GM18520 (cell line): Measurements from ENCODE around the gene UST.

Source experiments
- ATAC-seq: cut with Tn5 transposase; IDR thresholded peaks from one replicate; pipeline ENCODE4 v1.9.1; 2021; ENCODE audit not compliant: unreplicated experiment

UST gene

GRCh38 chr6:149054559-149055194 lies 307.8 kb downstream of the UST start:
- peak; percentile 49 for ATAC-seq

GRCh38 chr6:149055195-149055899 lies 308.5 kb downstream of the UST start:
- ATAC-seq = no peak

GRCh38 chr6:149056777-149057463 lies 310.1 kb downstream of the UST start:
- ATAC-seq = no peak

DNA sequence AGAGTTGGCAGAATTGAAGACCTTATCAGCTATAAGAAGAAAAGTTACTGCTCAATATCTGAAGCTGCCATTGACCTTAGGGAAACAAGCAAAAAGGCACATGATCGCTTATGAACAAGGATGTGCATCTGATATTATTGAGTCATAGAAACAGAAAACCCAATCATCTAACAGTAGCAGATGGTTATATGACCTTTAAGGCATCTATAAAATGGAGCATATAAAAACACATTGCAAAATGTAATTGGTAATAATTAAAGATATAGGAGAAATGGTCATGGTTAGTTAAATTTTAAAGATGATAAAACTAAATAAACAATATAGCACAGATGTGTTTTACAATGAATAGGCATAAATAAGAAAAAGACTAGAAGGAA lies 310.6 kb downstream of the UST start:
- no peak for ATAC-seq

GRCh38 chr6:149059557-149059956 lies 312.7 kb downstream of the UST start:
- ATAC-seq = no peak

- peak; percentile 58 for ATAC-seq
Measured at GRCh38 chr6:149060300-149060984, 313.6 kb downstream of the UST start.

DNA sequence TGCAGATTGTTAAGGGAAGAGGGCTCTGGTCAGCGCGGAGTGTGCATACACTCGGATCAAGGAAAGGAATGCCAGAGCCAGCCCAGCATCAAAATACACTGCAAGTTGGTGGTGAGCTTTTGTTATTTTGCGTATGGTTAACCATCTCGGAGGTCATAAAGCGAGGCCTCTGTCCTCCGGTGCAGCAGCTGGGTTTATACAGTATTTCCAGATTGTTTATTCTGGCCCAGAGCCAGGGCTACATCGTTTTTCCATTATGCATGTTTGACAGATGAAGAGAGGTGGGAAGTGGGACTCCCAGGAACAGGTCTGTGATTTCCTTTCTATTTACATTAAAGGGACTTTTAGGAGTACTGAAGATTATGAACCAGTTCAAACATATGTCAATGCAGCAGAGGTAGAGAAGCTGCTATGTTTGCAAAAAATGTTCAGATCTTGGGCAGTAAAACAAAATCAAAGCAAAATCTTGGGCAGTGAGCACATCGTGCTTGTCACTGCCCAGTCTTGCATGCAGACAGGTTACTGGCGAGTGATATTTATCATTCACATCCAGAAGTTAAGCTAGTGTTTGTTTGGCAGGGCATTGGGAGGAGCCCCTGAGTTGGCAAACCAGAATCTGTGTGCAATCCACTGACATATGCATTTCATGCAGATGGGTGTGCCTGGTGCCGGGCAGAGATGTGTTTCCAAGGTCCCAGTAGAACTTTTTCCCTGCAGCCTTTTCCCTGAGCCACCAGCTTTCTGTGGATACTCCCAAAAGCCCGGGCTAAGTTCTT lies 314.3 kb downstream of the UST start:
- ATAC-seq = no peak

GRCh38 chr6:149061930-149062329 lies 315.1 kb downstream of the UST start:
- ATAC-seq = no peak

- ATAC-seq = no peak
Measured at GRCh38 chr6:149062653-149063348, 316.0 kb downstream of the UST start.

- no peak for ATAC-seq
Measured at GRCh38 chr6:149063468-149063867, 316.6 kb downstream of the UST start.

GRCh38 chr6:149064001-149064659 lies 317.3 kb downstream of the UST start:
- ATAC-seq = no peak

- no peak for ATAC-seq
Measured at GRCh38 chr6:149064660-149065015, 317.8 kb downstream of the UST start.

GRCh38 chr6:149065121-149065520 lies 318.3 kb downstream of the UST start:
- no peak for ATAC-seq

DNA sequence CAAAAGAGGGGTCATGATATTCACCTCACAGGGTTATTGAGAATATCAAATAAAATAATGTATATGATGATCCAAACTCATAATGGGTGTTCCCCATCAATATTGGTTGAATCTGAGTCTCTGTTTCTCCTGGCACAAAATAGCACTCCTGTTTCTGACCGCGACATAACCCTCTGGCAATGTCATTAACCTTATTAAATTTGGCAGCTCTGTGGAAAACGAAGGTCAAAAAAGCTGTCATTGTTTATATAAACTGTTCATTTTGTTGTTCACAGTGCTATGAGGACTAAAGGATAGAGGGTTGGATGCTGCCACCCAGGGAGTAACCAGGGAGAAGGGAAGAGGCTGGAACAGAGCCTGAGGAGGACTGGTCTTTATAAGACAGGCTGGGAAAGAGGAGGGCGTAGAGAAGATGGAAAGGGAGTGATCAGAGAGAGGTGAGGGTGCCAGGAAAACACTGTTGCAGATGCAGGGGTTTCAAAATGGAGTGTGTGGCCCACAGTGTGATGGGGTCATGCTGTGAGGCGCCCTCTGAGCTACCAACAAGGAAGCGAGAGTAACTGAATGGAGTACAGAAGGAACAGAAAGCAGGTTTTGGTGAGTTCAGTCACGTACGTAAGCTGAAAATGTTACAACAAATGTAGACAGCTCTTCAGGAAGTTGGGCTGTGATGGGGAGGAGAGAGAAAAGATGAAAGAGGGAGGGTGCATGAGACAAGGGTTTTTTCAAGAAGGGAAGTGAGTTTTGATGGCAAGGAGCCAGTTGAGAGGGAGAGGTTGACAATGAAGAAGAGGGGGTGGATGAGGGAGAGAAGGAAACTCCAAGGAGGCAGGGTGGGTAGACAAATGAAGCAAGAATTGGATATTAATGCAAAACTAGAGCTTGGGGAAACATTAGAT lies 319.1 kb downstream of the UST start:
- peak; percentile 94 for ATAC-seq

- no peak for ATAC-seq
Measured at GRCh38 chr6:149071997-149072396, 325.2 kb downstream of the UST start.

- no peak for ATAC-seq
Measured at GRCh38 chr6:149074832-149075258, 328.0 kb downstream of the UST start.

GRCh38 chr6:149075616-149076354 lies 329.0 kb downstream of the UST start:
- ATAC-seq = no peak

DNA sequence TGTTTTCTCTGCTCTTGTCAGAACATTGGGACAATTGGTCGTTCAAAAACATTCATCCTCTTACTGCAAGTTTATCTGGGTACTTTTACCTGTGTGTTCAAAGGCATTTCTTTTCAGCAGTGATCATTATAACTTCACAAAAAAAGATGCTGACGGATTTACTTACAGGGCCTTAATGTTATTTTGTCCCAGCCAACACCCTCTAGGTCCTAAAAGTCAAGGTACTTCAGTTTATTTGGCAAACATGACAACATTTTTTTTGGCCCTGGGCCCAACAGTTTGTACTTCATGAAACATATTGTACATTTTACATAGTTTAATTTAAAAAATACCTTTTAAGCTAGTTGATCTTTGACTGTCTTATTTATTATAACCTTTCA lies 329.5 kb downstream of the UST start:
- no peak for ATAC-seq
